Central memory CD8-positive, alpha-beta T cell (primary cell): ENCODE measurements around the gene SLC25A20.
A peak's percentile ranks its signal among the peaks of the same experiment; 100 is the strongest.
"Not testable (repeated sequence)": the region's sequence is repeated elsewhere in the genome, so short reads cannot be mapped to it uniquely, and the experiment has no call there.

Source experiments
- ATAC-seq: fragments of 150-1000 bp; cut with Tn5 transposase; replicated peaks from 2 replicates; pipeline ENCODE4 v1.10.0; 2022; ENCODE audit warnings: mild to moderate bottlenecking, moderate FRiP score, moderate number of reproducible peaks; ENCODE audit not compliant: poor library complexity, severe bottlenecking; ENCODE audit errors: extremely low read depth
- DNase-seq, 2 donors: peaks; one replicate each; pipeline ENCODE4 v3.0.0; 2021; ENCODE audit warnings: low spot score in 2 of 2
- H3K27ac Mint-ChIP-seq: one replicate; pipeline ENCODE4 v1.8.0; 2022; ENCODE audit warnings: low read depth, mild to moderate bottlenecking, moderate library complexity, mixed read lengths
- H3K27me3 Mint-ChIP-seq: one replicate; pipeline ENCODE4 v1.8.0; 2022; ENCODE audit warnings: mixed read lengths
- H3K36me3 Mint-ChIP-seq: one replicate; pipeline ENCODE4 v1.8.0; 2022; ENCODE audit warnings: mild to moderate bottlenecking, moderate library complexity, mixed read lengths; ENCODE audit not compliant: insufficient read depth
- H3K4me1 Mint-ChIP-seq: one replicate; pipeline ENCODE4 v1.8.0; 2022; ENCODE audit warnings: mixed read lengths
- H3K4me3 Mint-ChIP-seq: one replicate; pipeline ENCODE4 v1.8.0; 2022; ENCODE audit warnings: mild to moderate bottlenecking, moderate library complexity, mixed read lengths
- H3K9me3 Mint-ChIP-seq: one replicate; pipeline ENCODE4 v1.8.0; 2022; ENCODE audit warnings: mixed read lengths

Gene SLC25A20

GRCh38 chr3:48926425-48927392 is 28.0 kb upstream of the SLC25A20 start:
- peak overlapping the region; percentile 19 for H3K27ac Mint-ChIP-seq
- ATAC-seq (no peak), DNase-seq (no peak)
- H3K9me3 Mint-ChIP-seq: no peaks in the 10 kb centered on the region
- peaks cover 64% of the 10 kb centered on the region for H3K36me3 Mint-ChIP-seq
- H3K4me3 Mint-ChIP-seq: peak overlapping the region; percentile 40
- H3K4me1 Mint-ChIP-seq: peaks cover 51% of the 10 kb centered on the region
- H3K27me3 Mint-ChIP-seq: no peaks in the 10 kb centered on the region

- H3K36me3 Mint-ChIP-seq: peaks cover 34% of the 10 kb centered on the region
- peak; percentile 53 for ATAC-seq
- H3K4me1 Mint-ChIP-seq: peaks cover 17% of the 10 kb centered on the region
- DNase-seq: peak; percentile 23 to 52
- H3K27ac Mint-ChIP-seq: peak overlapping the region; percentile 98
- H3K27me3 Mint-ChIP-seq: no peaks in the 10 kb centered on the region
- H3K9me3 Mint-ChIP-seq: no peaks in the 10 kb centered on the region
- H3K4me3 Mint-ChIP-seq: peak overlapping the region; percentile 98
Observed at GRCh38 chr3:48919215-48920138, 20.8 kb upstream of the SLC25A20 start.

GRCh38 chr3:48918388-48919214 is 19.9 kb upstream of the SLC25A20 start, which contains the start of gene ARIH2:
TSS of gene ARIH2 (plus strand) at chr3:48918842. CDS start at chr3:48927559, 8,717 bp downstream.
- Mint-ChIP-seq H3K9me3 (no peaks in the 10 kb centered on the region), H3K4me3 (peak within 1 kb of the TSS; percentile 98), H3K27me3 (no peaks in the 10 kb centered on the region), H3K36me3 (peaks cover 28% of the 10 kb centered on the region), H3K4me1 (peaks cover 17% of the 10 kb centered on the region), H3K27ac (peak within 1 kb of the TSS; percentile 98)
- DNase-seq (peak; percentile 79 to 84), ATAC-seq (peak; percentile 81)

- DNase-seq (no peak), ATAC-seq (no peak)
- no peak overlapping the region for H3K4me3 Mint-ChIP-seq
- H3K27ac Mint-ChIP-seq: no peak overlapping the region
- peaks cover 6% of the 10 kb centered on the region for H3K4me1 Mint-ChIP-seq
- peaks cover 13% of the 10 kb centered on the region for H3K36me3 Mint-ChIP-seq
- H3K27me3 Mint-ChIP-seq: no peaks in the 10 kb centered on the region
- H3K9me3 Mint-ChIP-seq: no peaks in the 10 kb centered on the region
Observed at GRCh38 chr3:48915296-48915695, 16.6 kb upstream of the SLC25A20 start.

GRCh38 chr3:48907026-48907425 is 8.3 kb upstream of the SLC25A20 start:
- H3K4me1 Mint-ChIP-seq, H3K9me3 Mint-ChIP-seq, H3K4me3 Mint-ChIP-seq, H3K36me3 Mint-ChIP-seq, H3K27me3 Mint-ChIP-seq, DNase-seq, H3K27ac Mint-ChIP-seq, ATAC-seq: not testable (repeated sequence)

GRCh38 chr3:48899273-48899672 is 591 bp upstream of the SLC25A20 start:
- peaks cover 35% of the 10 kb centered on the region for H3K4me1 Mint-ChIP-seq
- H3K27ac Mint-ChIP-seq: peak overlapping the region; percentile 65
- peak overlapping the region; percentile 91 for H3K4me3 Mint-ChIP-seq
- H3K27me3 Mint-ChIP-seq: no peaks in the 10 kb centered on the region
- peak in 1 of 2 donors; percentile 27 for DNase-seq
- peak; percentile 67 for ATAC-seq
- peaks cover 15% of the 10 kb centered on the region for H3K36me3 Mint-ChIP-seq
- no peaks in the 10 kb centered on the region for H3K9me3 Mint-ChIP-seq

- Mint-ChIP-seq H3K36me3 (peaks cover 15% of the 10 kb centered on the region), H3K27ac (peak overlapping the region; percentile 65), H3K27me3 (no peaks in the 10 kb centered on the region), H3K9me3 (no peaks in the 10 kb centered on the region), H3K4me3 (peak overlapping the region; percentile 91), H3K4me1 (peaks cover 35% of the 10 kb centered on the region)
- peak; percentile 2 for ATAC-seq
- DNase-seq: no peak
Observed at GRCh38 chr3:48897460-48898376, 964 bp downstream of the SLC25A20 start.

GRCh38 chr3:48896936-48897335 is 1.7 kb downstream of the SLC25A20 start:
- Mint-ChIP-seq H3K36me3 (peaks cover 15% of the 10 kb centered on the region), H3K9me3 (no peaks in the 10 kb centered on the region), H3K27ac (peak overlapping the region; percentile 78), H3K4me3 (peak overlapping the region; percentile 91), H3K27me3 (no peaks in the 10 kb centered on the region), H3K4me1 (peaks cover 35% of the 10 kb centered on the region)
- ATAC-seq: no peak
- DNase-seq: no peak

GRCh38 chr3:48894516-48894915 is 4.2 kb downstream of the SLC25A20 start:
- ATAC-seq (no peak), DNase-seq (no peak)
- Mint-ChIP-seq H3K36me3 (peaks cover 19% of the 10 kb centered on the region), H3K4me3 (no peak overlapping the region), H3K27ac (no peak overlapping the region), H3K9me3 (no peaks in the 10 kb centered on the region), H3K4me1 (peaks cover 29% of the 10 kb centered on the region), H3K27me3 (no peaks in the 10 kb centered on the region)

- ATAC-seq: no peak
- Mint-ChIP-seq H3K27me3 (no peaks in the 10 kb centered on the region), H3K27ac (no peak overlapping the region), H3K4me3 (no peak overlapping the region), H3K36me3 (peaks cover 15% of the 10 kb centered on the region), H3K4me1 (peaks cover 13% of the 10 kb centered on the region), H3K9me3 (no peaks in the 10 kb centered on the region)
- no peak for DNase-seq
Observed at GRCh38 chr3:48891606-48892005, 7.1 kb downstream of the SLC25A20 start.

- H3K4me1 Mint-ChIP-seq: peaks cover 32% of the 10 kb centered on the region
Observed at GRCh38 chr3:48885753-48886152, 12.9 kb downstream of the SLC25A20 start.

More at GRCh38 chr3:48885753-48886152, 12.9 kb downstream of the SLC25A20 start:
- Mint-ChIP-seq H3K27ac (no peak overlapping the region), H3K27me3 (no peaks in the 10 kb centered on the region), H3K36me3 (peaks cover 42% of the 10 kb centered on the region), H3K9me3 (no peaks in the 10 kb centered on the region), H3K4me3 (no peak overlapping the region)
- ATAC-seq: no peak
- DNase-seq: no peak
